Measurements from ENCODE around the gene KIF3A. TPM values are rescaled to one million over a fixed set of nuclear protein-coding genes. Genes with fewer than 3 reads are reported as not detected.

Gene KIF3A
- total RNA-seq = 10 to 100 TPM; 30.8 to 38.6 TPM
- polyA plus RNA-seq (ENCODE audit: insufficient read depth, low read depth, low replicate concordance) = 23.2 TPM
- long read RNA-seq, donor 1, partial matches to known transcripts = 11 of 11 reads
- long read RNA-seq, donor 1, other reads (novel, unspliced or antisense) = 0 of 11 reads
- long read RNA-seq, donor 2, partial matches to known transcripts = 7 of 7 reads
- long read RNA-seq, donor 2, other reads (novel, unspliced or antisense) = 0 of 7 reads

DNA sequence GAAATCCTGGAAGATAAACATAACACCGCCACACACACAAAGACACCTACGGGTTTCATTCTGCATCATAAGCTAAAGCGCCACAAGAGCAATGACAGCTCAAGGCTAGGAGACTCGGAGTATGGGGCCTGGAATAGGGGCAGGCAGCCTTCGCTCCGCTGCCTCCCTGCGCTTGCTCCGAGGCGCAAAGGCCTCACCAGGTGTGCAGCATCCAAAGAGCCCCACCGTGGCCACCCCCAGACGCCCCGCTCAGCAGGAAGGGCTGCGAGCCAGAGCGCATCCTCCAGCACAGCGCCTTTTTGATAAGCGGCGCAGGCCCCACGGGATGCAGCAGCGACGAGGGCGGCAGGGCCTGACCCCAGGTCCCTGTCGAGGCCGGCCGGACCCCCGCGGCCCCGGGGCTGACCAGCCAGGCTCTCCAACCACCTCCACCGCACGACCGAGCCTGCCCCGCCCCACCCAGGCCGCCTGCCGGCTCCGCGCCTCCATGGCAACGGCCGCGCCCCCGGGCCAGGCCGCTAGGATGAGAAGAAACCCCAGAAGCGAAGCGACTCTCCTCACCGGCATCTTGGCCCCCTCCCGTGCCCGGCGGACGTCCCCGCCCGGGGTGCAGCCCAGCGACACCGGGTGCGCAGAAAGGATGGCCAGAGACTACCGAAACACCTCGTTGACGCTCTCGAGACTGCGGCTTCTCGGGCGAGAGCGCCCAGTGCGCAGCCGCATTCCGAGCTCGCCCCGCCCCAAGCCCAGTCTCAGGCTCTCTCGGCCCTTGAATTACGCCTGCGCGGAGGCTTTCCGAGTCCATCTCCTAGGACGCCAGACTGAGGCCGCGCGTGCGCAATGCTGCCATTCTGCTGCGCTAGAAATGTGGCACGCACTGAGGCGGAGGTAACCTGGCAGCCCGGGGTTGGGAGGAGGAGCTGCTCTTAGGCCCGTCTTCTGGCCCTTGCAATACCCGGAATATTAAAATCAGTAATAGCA, at the start of gene KIF3A:
Gene KIF3A (minus strand): TSS at position 694 of the 981 bp plus-strand sequence. CDS start 127 bp downstream, at position 567.
- Histone ChIP-seq H3K27ac (peak within 1 kb of the TSS; percentile 47 to 80), H3K4me3 (peak within 1 kb of the TSS; percentile 79 to 86), H3K4me1 (peaks cover 7% of the 10 kb centered on the region), H3K9me3 (no peaks in the 10 kb centered on the region), H3K27me3 (no peaks in the 10 kb centered on the region), H3K36me3 (ENCODE audit: low read depth, missing control alignments) (no peaks in the 10 kb centered on the region)
- DNase-seq = peak; percentile 96
- no peak for TF ChIP-seq POLR2A (IDR thresholded peaks at IDR 0.05)
- TF ChIP-seq, protein P1, sequence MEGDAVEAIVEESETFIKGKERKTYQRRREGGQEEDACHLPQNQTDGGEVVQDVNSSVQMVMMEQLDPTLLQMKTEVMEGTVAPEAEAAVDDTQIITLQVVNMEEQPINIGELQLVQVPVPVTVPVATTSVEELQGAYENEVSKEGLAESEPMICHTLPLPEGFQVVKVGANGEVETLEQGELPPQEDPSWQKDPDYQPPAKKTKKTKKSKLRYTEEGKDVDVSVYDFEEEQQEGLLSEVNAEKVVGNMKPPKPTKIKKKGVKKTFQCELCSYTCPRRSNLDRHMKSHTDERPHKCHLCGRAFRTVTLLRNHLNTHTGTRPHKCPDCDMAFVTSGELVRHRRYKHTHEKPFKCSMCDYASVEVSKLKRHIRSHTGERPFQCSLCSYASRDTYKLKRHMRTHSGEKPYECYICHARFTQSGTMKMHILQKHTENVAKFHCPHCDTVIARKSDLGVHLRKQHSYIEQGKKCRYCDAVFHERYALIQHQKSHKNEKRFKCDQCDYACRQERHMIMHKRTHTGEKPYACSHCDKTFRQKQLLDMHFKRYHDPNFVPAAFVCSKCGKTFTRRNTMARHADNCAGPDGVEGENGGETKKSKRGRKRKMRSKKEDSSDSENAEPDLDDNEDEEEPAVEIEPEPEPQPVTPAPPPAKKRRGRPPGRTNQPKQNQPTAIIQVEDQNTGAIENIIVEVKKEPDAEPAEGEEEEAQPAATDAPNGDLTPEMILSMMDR (IDR thresholded peaks at IDR 0.05) = peak; percentile 13 to 26 (median 16)
- WGBS, 2 donors = 1% methylated on average over 15 to 61 of the region's 81 CpGs
- intact Hi-C loops (cut with DNase I; ENCODE audit: low total_unique reads) = no loop called here

DNA sequence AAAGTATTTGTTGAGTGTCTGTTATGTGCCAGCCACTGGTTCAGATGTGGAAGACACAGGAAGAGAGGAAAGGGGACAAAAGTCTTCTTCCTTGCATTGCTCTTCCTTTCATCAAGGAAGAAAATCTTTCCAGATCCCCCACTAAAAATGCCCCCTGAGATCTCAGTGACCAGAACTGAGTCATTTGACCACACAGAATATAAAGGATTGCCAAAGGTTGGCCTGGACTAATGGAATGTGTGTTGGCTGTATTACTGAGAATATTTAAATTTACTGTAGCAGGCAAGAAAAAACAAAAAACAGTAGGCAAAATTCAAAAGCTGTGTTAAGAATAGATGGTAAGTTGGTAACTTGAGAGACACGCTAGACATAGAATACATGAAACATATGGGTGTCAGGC, 49.7 kb upstream of the KIF3A start:
- TF ChIP-seq, protein P1 (IDR thresholded peaks at IDR 0.05) = no peak
- TF ChIP-seq POLR2A (IDR thresholded peaks at IDR 0.05) = no peak
- H3K27me3 ChIP-seq = no peaks in the 10 kb centered on the region
- H3K36me3 ChIP-seq (ENCODE audit: low read depth, missing control alignments) = no peaks in the 10 kb centered on the region
- no peak for DNase-seq
- H3K4me3 ChIP-seq = no peak overlapping the region
- no peaks in the 10 kb centered on the region for H3K9me3 ChIP-seq
- 92 to 100% methylated on average over 1 of the region's 1 CpG for WGBS, 2 donors
- no peak overlapping the region for H3K27ac ChIP-seq
- no peaks in the 10 kb centered on the region for H3K4me1 ChIP-seq
- intact Hi-C loops (cut with DNase I; ENCODE audit: low total_unique reads) = no loop called here

DNA sequence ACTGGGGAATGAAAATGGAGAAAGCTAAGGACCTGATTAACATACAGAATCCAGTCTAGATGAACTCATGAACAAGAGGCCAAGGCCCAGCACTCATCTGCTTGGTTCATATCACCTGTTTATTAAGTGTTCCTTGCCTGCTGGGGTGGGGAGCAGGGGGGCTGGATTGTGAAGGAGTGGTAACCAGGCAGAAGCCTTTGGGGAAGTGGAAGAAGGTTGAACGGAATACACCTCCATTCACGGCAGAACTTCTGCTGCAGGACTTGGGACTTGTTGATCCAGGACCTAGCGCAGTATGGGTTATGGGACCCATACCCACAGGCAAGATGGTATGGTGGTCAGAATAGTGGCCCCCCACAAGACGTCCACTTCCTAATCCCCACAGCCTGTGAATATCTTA, 48.5 kb upstream of the KIF3A start:
- intact Hi-C loops (cut with DNase I; ENCODE audit: low total_unique reads) = no loop called here
- no peak for TF ChIP-seq POLR2A (IDR thresholded peaks at IDR 0.05)
- TF ChIP-seq, protein P1 (IDR thresholded peaks at IDR 0.05) = no peak
- Histone ChIP-seq H3K9me3 (no peaks in the 10 kb centered on the region), H3K4me1 (no peaks in the 10 kb centered on the region), H3K27me3 (no peaks in the 10 kb centered on the region), H3K4me3 (no peak overlapping the region), H3K27ac (no peak overlapping the region), H3K36me3 (ENCODE audit: low read depth, missing control alignments) (no peaks in the 10 kb centered on the region)
- 92 to 97% methylated on average over 4 of the region's 4 CpGs for WGBS, 2 donors
- DNase-seq = peak; percentile 2

DNA sequence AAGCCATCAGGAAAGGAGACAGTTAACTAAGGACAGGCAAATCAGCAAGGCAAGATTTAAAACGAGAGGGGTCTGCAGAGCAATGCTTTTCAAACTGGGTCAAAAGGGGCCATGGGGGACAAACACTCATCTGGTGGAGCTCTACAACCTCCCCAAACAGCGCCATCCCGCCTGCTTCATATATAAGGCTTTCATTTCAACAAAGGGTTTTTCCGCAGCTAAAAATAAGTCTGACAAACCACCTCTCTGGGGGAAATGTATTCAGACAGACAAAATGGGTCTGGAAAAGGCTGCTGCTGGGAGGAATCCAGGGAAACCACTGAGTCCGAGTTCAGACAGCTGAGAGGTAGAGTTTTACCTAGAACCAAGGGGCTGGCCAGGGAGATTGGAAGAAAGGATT, 48.0 kb upstream of the KIF3A start:
- Histone ChIP-seq H3K4me1 (no peaks in the 10 kb centered on the region), H3K36me3 (ENCODE audit: low read depth, missing control alignments) (no peaks in the 10 kb centered on the region), H3K27me3 (no peaks in the 10 kb centered on the region), H3K27ac (no peak overlapping the region), H3K4me3 (no peak overlapping the region), H3K9me3 (no peaks in the 10 kb centered on the region)
- 83% methylated on average over 5 of the region's 5 CpGs for WGBS, 2 donors
- intact Hi-C loops (cut with DNase I; ENCODE audit: low total_unique reads) = no loop called here
- DNase-seq = peak; percentile 5
- TF ChIP-seq, protein P1 (IDR thresholded peaks at IDR 0.05) = no peak
- no peak for TF ChIP-seq POLR2A (IDR thresholded peaks at IDR 0.05)

Measured in testis (tissue), 5 donors.